ENCODE results near the gene PRR14L. TPM values are rescaled to one million over a fixed set of nuclear protein-coding genes. Genes with fewer than 3 reads are reported as not detected.

PRR14L gene
- total and polyA plus RNA-seq, 8 donors: 25.8 to 55.1 (median 30.3) TPM

GRCh38 chr22:31647523-31648320, 102.2 kb downstream of the PRR14L start:
- Histone ChIP-seq H3K27me3 (no peaks in the 10 kb centered on the region), H3K9me3 (no peaks in the 10 kb centered on the region), H3K4me1 (peaks cover 0 to 50% of the 10 kb centered on the region in 2 donors), H3K27ac (no peak overlapping the region), H3K36me3 (peaks cover 0 to 31% of the 10 kb centered on the region in 2 donors), H3K4me3 (no peak overlapping the region)
- DNase-seq: no peak
- intact Hi-C loops (cut with DNase I): no loop called here
- TF ChIP-seq CTCF (IDR thresholded peaks at IDR 0.05): no peak
- ATAC-seq: no peak

- intact Hi-C loops (cut with DNase I): no loop called here
- Histone ChIP-seq H3K9me3 (no peaks in the 10 kb centered on the region), H3K4me1 (peaks cover 0 to 54% of the 10 kb centered on the region in 2 donors), H3K27ac (peak overlapping the region; percentile 28 to 53), H3K4me3 (no peak overlapping the region), H3K27me3 (no peaks in the 10 kb centered on the region), H3K36me3 (peaks cover 0 to 31% of the 10 kb centered on the region in 2 donors)
- ATAC-seq: no peak
- no peak for DNase-seq
- TF ChIP-seq CTCF (IDR thresholded peaks at IDR 0.05): no peak
These were observed 102.9 kb downstream of the PRR14L start for GRCh38 chr22:31647066-31647465.

GRCh38 chr22:31646186-31647019, 103.5 kb downstream of the PRR14L start:
- H3K4me3 ChIP-seq: no peak overlapping the region
- DNase-seq: no peak
- H3K4me1 ChIP-seq: peaks cover 0 to 56% of the 10 kb centered on the region in 2 donors
- H3K27me3 ChIP-seq: no peaks in the 10 kb centered on the region
- H3K36me3 ChIP-seq: peaks cover 0 to 31% of the 10 kb centered on the region in 2 donors
- peak overlapping the region; percentile 28 to 53 for H3K27ac ChIP-seq
- H3K9me3 ChIP-seq: no peaks in the 10 kb centered on the region
- no peak for TF ChIP-seq CTCF (IDR thresholded peaks at IDR 0.05)
- ATAC-seq: peak; percentile 77
- intact Hi-C loops (cut with DNase I): no loop called here

- Histone ChIP-seq H3K36me3 (peaks cover 0 to 2% of the 10 kb centered on the region in 2 donors), H3K27me3 (no peaks in the 10 kb centered on the region), H3K9me3 (no peaks in the 10 kb centered on the region), H3K27ac (peak overlapping the region in 1 of 2 donors; percentile 96), H3K4me3 (no peak overlapping the region), H3K4me1 (peaks cover 3 to 66% of the 10 kb centered on the region in 2 donors)
- intact Hi-C loops (cut with DNase I): no loop called here
- ATAC-seq (peak; percentile 74), DNase-seq (no peak)
- TF ChIP-seq CTCF (IDR thresholded peaks at IDR 0.05): no peak
These were observed 110.4 kb downstream of the PRR14L start for GRCh38 chr22:31639436-31640039.

All from left lung (tissue), 10 donors.